ENCODE results near the gene TMEM243. TPM values are rescaled to one million over a fixed set of nuclear protein-coding genes. Genes with fewer than 3 reads are reported as not detected.

TMEM243 gene
- total RNA-seq, 6 experiments from 2014 or later: 2.0 to 5.1 (median 4.3) TPM

DNA sequence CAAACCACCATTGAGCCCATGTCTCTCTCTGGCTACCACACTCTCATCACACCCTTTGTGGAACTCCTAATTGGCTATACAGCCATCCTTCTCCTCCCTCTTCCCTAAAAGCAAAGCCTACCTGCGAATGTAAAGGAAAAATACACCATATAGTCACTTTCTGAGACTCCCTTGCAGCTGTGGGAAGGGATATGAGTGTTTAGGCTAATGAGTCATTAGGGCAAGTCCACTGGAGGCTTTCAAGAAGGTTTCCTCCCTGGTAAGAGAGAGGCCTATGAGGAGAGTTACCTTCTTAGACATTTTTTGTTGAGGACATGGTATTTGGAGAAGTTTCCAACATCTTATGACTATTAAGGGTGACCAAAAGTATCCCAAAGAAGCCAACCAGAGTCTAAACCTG is 4.1 kb upstream of the TMEM243 start:
- no peak overlapping the region for H3K4me3 ChIP-seq
- no peaks in the 10 kb centered on the region for H3K27me3 ChIP-seq
- H3K36me3 ChIP-seq: no peaks in the 10 kb centered on the region
- intact Hi-C loops (cut with DNase I): no loop called here
- no peaks in the 10 kb centered on the region for H3K4me1 ChIP-seq
- ATAC-seq: no peak
- WGBS (ENCODE audit: insufficient coverage, low coverage, low lambda C conversion rate, missing lambda C conversion rate): 60% methylated on average over 1 of the region's 1 CpG
- TF ChIP-seq, protein P1, sequence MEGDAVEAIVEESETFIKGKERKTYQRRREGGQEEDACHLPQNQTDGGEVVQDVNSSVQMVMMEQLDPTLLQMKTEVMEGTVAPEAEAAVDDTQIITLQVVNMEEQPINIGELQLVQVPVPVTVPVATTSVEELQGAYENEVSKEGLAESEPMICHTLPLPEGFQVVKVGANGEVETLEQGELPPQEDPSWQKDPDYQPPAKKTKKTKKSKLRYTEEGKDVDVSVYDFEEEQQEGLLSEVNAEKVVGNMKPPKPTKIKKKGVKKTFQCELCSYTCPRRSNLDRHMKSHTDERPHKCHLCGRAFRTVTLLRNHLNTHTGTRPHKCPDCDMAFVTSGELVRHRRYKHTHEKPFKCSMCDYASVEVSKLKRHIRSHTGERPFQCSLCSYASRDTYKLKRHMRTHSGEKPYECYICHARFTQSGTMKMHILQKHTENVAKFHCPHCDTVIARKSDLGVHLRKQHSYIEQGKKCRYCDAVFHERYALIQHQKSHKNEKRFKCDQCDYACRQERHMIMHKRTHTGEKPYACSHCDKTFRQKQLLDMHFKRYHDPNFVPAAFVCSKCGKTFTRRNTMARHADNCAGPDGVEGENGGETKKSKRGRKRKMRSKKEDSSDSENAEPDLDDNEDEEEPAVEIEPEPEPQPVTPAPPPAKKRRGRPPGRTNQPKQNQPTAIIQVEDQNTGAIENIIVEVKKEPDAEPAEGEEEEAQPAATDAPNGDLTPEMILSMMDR (IDR thresholded peaks at IDR 0.05): no peak
- no peak for TF ChIP-seq POLR2A (IDR thresholded peaks at IDR 0.05)
- no peak for DNase-seq
- H3K27ac ChIP-seq: no peak overlapping the region
- H3K9me3 ChIP-seq: no peaks in the 10 kb centered on the region

DNA sequence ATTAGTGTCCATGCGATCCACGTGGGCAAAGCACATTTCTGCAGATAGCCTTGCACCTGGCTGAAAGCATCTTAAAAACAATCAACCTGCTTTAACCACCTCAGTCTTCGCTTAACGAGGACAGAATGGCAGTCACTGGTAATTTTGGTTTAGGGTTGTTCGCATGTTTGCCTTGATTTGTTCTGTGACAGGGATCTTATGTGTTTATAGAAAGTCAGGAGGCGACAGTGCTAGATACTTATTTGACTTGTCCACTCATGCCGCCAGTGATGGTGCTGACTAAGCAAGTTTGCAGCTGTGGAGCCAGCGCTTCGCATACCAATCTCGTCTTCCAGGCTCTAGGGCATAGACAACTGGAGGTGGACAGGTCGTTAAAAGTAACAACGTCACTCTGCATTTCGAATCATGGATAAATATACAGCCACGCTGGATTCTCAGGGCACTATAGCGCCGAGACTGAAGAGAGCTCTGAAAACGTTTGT is 1.2 kb upstream of the TMEM243 start:
- 8% methylated on average over 17 of the region's 17 CpGs for WGBS (ENCODE audit: insufficient coverage, low coverage, low lambda C conversion rate, missing lambda C conversion rate)
- Histone ChIP-seq H3K4me3 (peak overlapping the region; percentile 70 to 76 (median 72)), H3K27ac (peak overlapping the region in 1 of 3 donors; percentile 69), H3K4me1 (no peaks in the 10 kb centered on the region), H3K9me3 (no peaks in the 10 kb centered on the region), H3K36me3 (no peaks in the 10 kb centered on the region), H3K27me3 (no peaks in the 10 kb centered on the region)
- intact Hi-C loops (cut with DNase I): no loop called here
- TF ChIP-seq, protein P1 (IDR thresholded peaks at IDR 0.05): no peak
- no peak for TF ChIP-seq POLR2A (IDR thresholded peaks at IDR 0.05)
- peak in 1 of 4 donors; percentile 9 for ATAC-seq
- DNase-seq: no peak

DNA sequence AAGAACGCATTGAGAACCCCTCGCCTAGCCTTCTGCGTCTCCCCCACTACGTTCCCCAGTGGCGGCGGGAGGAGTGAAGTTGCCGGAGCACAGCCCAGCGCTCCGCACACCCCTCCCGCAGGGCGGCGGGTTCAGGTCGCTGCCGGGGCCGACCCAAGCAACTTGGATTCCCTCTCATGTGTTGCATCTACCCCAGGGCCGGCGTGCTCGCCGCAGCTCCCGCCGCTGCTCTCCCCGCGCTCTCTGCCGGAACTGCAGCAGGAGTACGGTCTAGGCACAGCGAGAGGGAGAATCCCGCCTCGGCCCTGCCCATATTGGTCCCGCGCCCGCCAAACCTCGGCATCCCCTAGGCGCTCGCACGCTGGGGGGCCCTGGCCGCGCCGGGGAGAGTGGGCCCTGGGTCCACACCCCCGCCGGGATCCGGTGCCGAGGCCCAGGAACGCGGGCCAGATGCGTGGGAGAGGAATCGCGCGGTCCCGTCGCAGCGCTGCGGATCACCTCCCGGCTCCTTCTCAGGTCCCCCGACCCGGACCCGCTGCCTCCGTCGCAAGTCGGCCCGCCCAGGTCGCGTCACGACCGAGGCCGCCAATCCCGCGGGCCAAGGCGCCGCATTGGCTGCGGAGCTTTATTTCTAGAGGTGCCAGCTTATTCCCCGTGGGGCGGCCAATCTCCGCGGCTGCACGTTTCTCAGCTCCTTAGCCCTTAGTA is 648 bp upstream of the TMEM243 start:
- Histone ChIP-seq H3K4me1 (no peaks in the 10 kb centered on the region), H3K36me3 (no peaks in the 10 kb centered on the region), H3K27me3 (no peaks in the 10 kb centered on the region), H3K27ac (peak overlapping the region; percentile 69 to 72 (median 71)), H3K4me3 (peak overlapping the region; percentile 70 to 76 (median 72)), H3K9me3 (no peaks in the 10 kb centered on the region)
- intact Hi-C loops (cut with DNase I): no loop called here
- WGBS (ENCODE audit: insufficient coverage, low coverage, low lambda C conversion rate, missing lambda C conversion rate): 0% methylated on average over 14 of the region's 75 CpGs
- TF ChIP-seq, protein P1 (IDR thresholded peaks at IDR 0.05): no peak
- peak; percentile 60 for TF ChIP-seq POLR2A (IDR thresholded peaks at IDR 0.05)
- DNase-seq (peak; percentile 73 to 81 (median 78)), ATAC-seq (peak; percentile 76 to 79 (median 77))

DNA sequence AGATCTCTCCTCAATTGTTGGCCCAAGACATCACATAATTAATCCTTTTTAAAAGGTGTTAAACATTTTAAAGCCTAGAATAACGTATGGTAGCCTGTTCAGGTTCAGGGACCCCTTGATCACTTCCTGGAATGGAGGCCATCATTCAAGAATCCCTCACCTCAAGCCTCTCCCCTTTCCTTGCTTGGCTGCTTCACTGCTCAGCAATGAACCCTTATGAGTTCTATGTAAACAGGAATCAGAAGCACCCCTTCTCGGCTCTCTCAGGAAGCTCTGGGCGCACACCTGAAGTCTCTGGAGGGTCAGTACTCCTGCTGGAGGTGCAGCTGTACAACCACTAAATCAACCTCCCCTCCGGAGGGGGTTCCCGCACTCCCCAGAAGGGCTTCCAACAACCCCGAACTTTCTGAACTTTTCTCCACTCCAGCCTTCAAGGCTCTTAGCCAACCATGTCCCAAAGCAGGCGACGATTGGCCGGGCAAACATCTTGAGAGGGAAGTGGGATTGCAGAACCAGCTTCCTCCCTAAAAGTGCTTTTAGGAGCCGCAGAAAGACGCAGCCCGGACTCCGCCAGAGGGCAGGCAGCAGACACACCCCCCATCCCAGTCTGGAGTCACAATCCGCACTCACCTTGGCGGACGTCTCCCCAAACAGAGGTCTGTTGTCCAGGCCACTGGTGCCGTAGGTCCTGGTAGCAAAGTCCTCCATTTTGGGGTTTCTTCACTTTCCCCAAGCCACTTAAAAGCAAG is 562 bp downstream of the TMEM243 start:
- intact Hi-C loops (cut with DNase I): no loop called here
- WGBS (ENCODE audit: insufficient coverage, low coverage, low lambda C conversion rate, missing lambda C conversion rate): 41% methylated on average over 5 of the region's 17 CpGs
- Histone ChIP-seq H3K27me3 (no peaks in the 10 kb centered on the region), H3K36me3 (no peaks in the 10 kb centered on the region), H3K4me3 (peak overlapping the region; percentile 70 to 76 (median 72)), H3K27ac (peak overlapping the region; percentile 69 to 72 (median 71)), H3K9me3 (no peaks in the 10 kb centered on the region), H3K4me1 (no peaks in the 10 kb centered on the region)
- ATAC-seq (peak; percentile 49 to 57 (median 54)), DNase-seq (peak; percentile 60 to 77 (median 62))
- no peak for TF ChIP-seq POLR2A (IDR thresholded peaks at IDR 0.05)
- TF ChIP-seq, protein P1 (IDR thresholded peaks at IDR 0.05): no peak

Measured in right lobe of liver (tissue), 6 donors.